H1 (cell line): ENCODE data around the gene ADAMTS8. TPM values are rescaled to one million over a fixed set of nuclear protein-coding genes. Genes with fewer than 3 reads are reported as not detected.

ENCODE experiments used
- CTCF ChIA-PET: fragments of 300-600 bp; sonication (Branson Sonifier 250); formaldehyde crosslinking; loops from one replicate; lab custom pipeline; 2021; ENCODE audit not compliant: partially characterized antibody; lab: Charles Lee
- POLR2A ChIA-PET: fragments of 300-600 bp; sonication (Branson Sonifier 250); formaldehyde crosslinking; loops from one replicate; lab custom pipeline; 2021; ENCODE audit warnings: inconsistent platforms; ENCODE audit not compliant: partially characterized antibody; lab: Charles Lee
- DNase-seq, 2 experiments: peaks; one replicate each; pipeline versions ENCODE4 v3.0.0 to v3.0.0-alpha.2; 2010 to 2022; ENCODE audit warnings: low spot score in 2 of 2, low read depth in 1 of 2, mixed read lengths in 1 of 2
- FAIRE-seq: peaks from 2 replicates; lab custom pipeline; 2011; peaks lifted over from hg19 to GRCh38; lab: Jason Lieb, UNC
- H2AFZ ChIP-seq: 2 replicates; pipeline ENCODE4 v1.8.1; 2012; ENCODE audit warnings: low read length, inconsistent platforms
- H2AK5ac ChIP-seq: 2 replicates; pipeline ENCODE4 v1.6.1; 2013; ENCODE audit warnings: low read depth, low read length
- H2BK120ac ChIP-seq: replicated peaks from 2 replicates; pipeline ENCODE3; 2013; ENCODE audit warnings: low read depth, low read length, inconsistent platforms
- H2BK12ac ChIP-seq: 2 replicates; pipeline ENCODE4 v1.6.1; 2013; ENCODE audit warnings: low read depth, low read length
- H2BK15ac ChIP-seq: 2 replicates; pipeline ENCODE4 v1.6.1; 2013; ENCODE audit warnings: low read length
- H2BK20ac ChIP-seq: 2 replicates; pipeline ENCODE4 v1.6.1; 2013; ENCODE audit warnings: low read length
- H2BK5ac ChIP-seq: 2 replicates; pipeline ENCODE4 v1.6.1; 2013; ENCODE audit warnings: low read depth, low read length
- H3K14ac ChIP-seq: 2 replicates; pipeline ENCODE4 v1.6.1; 2013; ENCODE audit warnings: inconsistent platforms; ENCODE audit not compliant: insufficient read length
- H3K18ac ChIP-seq: 2 replicates; pipeline ENCODE4 v1.6.1; 2013; ENCODE audit warnings: low read length; ENCODE audit errors: extremely low read depth
- H3K23ac ChIP-seq: 2 replicates; pipeline ENCODE4 v1.6.1; 2013; ENCODE audit warnings: inconsistent platforms; ENCODE audit not compliant: insufficient read length
- H3K23me2 ChIP-seq: 2 replicates; pipeline ENCODE4 v1.6.1; 2013; ENCODE audit warnings: low read depth, low read length
- H3K27ac ChIP-seq: 2 replicates; pipeline ENCODE4 v1.6.1; 2011; ENCODE audit warnings: low read depth, low read length, inconsistent platforms
- H3K27me3 ChIP-seq, 4 experiments: replicated peaks in 1 of 4; 1 replicate in 1 of 4; 2 replicates in 3 of 4; pipeline versions ENCODE4 v1.6.1 to v1.8.1; 2011 to 2013; ENCODE audit warnings: low read length in 3 of 4, mild to moderate bottlenecking in 3 of 4, inconsistent platforms in 2 of 4, mixed read lengths in 2 of 4, moderate library complexity in 1 of 4; ENCODE audit not compliant: control insufficient read depth in 3 of 4, insufficient read depth in 3 of 4; ENCODE audit errors: extremely low read depth in 1 of 4
- H3K36me3 ChIP-seq, 4 experiments: 2 replicates each; pipeline versions ENCODE4 v1.6.1 to v1.8.1; 2011 to 2013; ENCODE audit warnings: mild to moderate bottlenecking in 4 of 4, low read length in 3 of 4, moderate library complexity in 2 of 4, control low read depth in 1 of 4, inconsistent platforms in 1 of 4; ENCODE audit not compliant: insufficient read depth in 4 of 4, control insufficient read depth in 2 of 4
- H3K4ac ChIP-seq: replicated peaks from 2 replicates; pipeline ENCODE3; 2013; ENCODE audit warnings: low read length, low read depth, mixed read lengths, inconsistent platforms; ENCODE audit not compliant: insufficient read length
- H3K4me1 ChIP-seq, 4 experiments: replicated peaks in 1 of 4; 1 replicate in 1 of 4; 2 replicates in 3 of 4; pipeline versions ENCODE4 v1.6.1 to v1.8.1; 2011 to 2013; ENCODE audit warnings: low read length in 3 of 4, inconsistent platforms in 2 of 4, mixed read lengths in 1 of 4; ENCODE audit not compliant: insufficient read depth in 4 of 4, control insufficient read depth in 3 of 4
- H3K4me2 ChIP-seq, 2 experiments: 2 replicates each; pipeline versions ENCODE4 v1.6.1 to v1.8.1; 2011 to 2013; ENCODE audit warnings: low read depth in 2 of 2, low read length in 2 of 2, control low read depth in 1 of 2, inconsistent platforms in 1 of 2, mild to moderate bottlenecking in 1 of 2; ENCODE audit not compliant: insufficient read depth in 1 of 2
- H3K4me3 ChIP-seq, 4 experiments: fragments of 200-600, 300-600 bp in 1 of 4; sonication (generic), shearing (Covaris generic), sonication (Bioruptor Twin) in 1 of 4; 2 replicates each; pipeline versions ENCODE4 v1.5.1 to v1.8.1; 2011 to 2016; ENCODE audit warnings: low read length in 4 of 4, low read depth in 3 of 4, control low read depth in 2 of 4, inconsistent platforms in 2 of 4, mild to moderate bottlenecking in 2 of 4, mixed read lengths in 1 of 4, moderate library complexity in 1 of 4; ENCODE audit not compliant: insufficient read depth in 2 of 4; ENCODE audit errors: extremely low read depth in 1 of 4
- H3K56ac ChIP-seq: replicated peaks from 2 replicates; pipeline ENCODE3; 2013; ENCODE audit warnings: low read depth, mild to moderate bottlenecking, mixed read lengths, low read length, inconsistent platforms; ENCODE audit not compliant: insufficient read length
- H3K79me1 ChIP-seq: 2 replicates; pipeline ENCODE4 v1.6.1; 2013; ENCODE audit warnings: low read depth, low read length, control low read depth
- H3K79me2 ChIP-seq, 2 experiments: 2 replicates each; pipeline versions ENCODE4 v1.6.1 to v1.8.1; 2012 to 2013; ENCODE audit warnings: low read length in 2 of 2, mild to moderate bottlenecking in 2 of 2, inconsistent platforms in 1 of 2; ENCODE audit not compliant: insufficient read depth in 2 of 2, control insufficient read depth in 1 of 2
- H3K9ac ChIP-seq, 4 experiments: replicated peaks in 1 of 4; 1 replicate in 1 of 4; 2 replicates in 3 of 4; pipeline versions ENCODE4 v1.6.1 to v1.8.1; 2011 to 2013; ENCODE audit warnings: low read depth in 3 of 4, low read length in 3 of 4, control low read depth in 2 of 4, mild to moderate bottlenecking in 2 of 4, moderate library complexity in 2 of 4, inconsistent platforms in 1 of 4; ENCODE audit errors: extremely low read depth in 1 of 4
- H3K9me3 ChIP-seq, 2 experiments: 2 replicates each; pipeline versions ENCODE4 v1.6.1 to v1.8.1; 2012 to 2013; ENCODE audit warnings: mild to moderate bottlenecking in 2 of 2, moderate library complexity in 2 of 2, control low read depth in 1 of 2, inconsistent platforms in 1 of 2, low read depth in 1 of 2, low read length in 1 of 2, mixed read lengths in 1 of 2; ENCODE audit not compliant: insufficient read depth in 2 of 2
- H4K20me1 ChIP-seq, 2 experiments: replicated peaks in 1 of 2; 2 replicates each; pipeline versions ENCODE3 to v1.8.1; 2011 to 2013; ENCODE audit warnings: inconsistent platforms in 2 of 2, low read length in 2 of 2, mild to moderate bottlenecking in 1 of 2; ENCODE audit not compliant: insufficient read depth in 2 of 2, control insufficient read depth in 1 of 2
- H4K5ac ChIP-seq: 2 replicates; pipeline ENCODE4 v1.6.1; 2013; ENCODE audit warnings: low read length, low read depth, mixed read lengths, inconsistent platforms; ENCODE audit not compliant: insufficient read length
- H4K8ac ChIP-seq: 2 replicates; pipeline ENCODE4 v1.8.0; 2013; ENCODE audit warnings: mild to moderate bottlenecking, moderate library complexity, low read length, inconsistent platforms; ENCODE audit not compliant: insufficient read depth; ENCODE audit errors: extremely low read depth
- H4K91ac ChIP-seq: replicated peaks from 2 replicates; pipeline ENCODE3; 2013; ENCODE audit warnings: low read length, mixed read lengths, inconsistent platforms; ENCODE audit not compliant: insufficient read length
- CBX5 ChIP-seq: fragments of 300-800, 300-1000 bp; sonication (generic); IDR thresholded peaks from 2 replicates; pipeline ENCODE4 v1.7.1; 2016; ENCODE audit warnings: antibody characterized with exemption, low read length, low read depth
- CBX8 ChIP-seq: fragments of 300-800, 300-1000 bp; sonication (generic); IDR thresholded peaks from 2 replicates; pipeline ENCODE4 v1.7.1; 2016; ENCODE audit warnings: low read depth, low read length, borderline replicate concordance
- CHD2 ChIP-seq: IDR thresholded peaks from 2 replicates; pipeline ENCODE4 v1.6.1; 2012; ENCODE audit warnings: low read length, improper control_type of control experiment
- JUND ChIP-seq: IDR thresholded peaks from 2 replicates; pipeline ENCODE4 v1.6.1; 2011; ENCODE audit warnings: mild to moderate bottlenecking, improper control_type of control experiment, low read length
- KDM4A ChIP-seq: IDR thresholded peaks from one replicate; pipeline ENCODE4 v1.7.1; 2012; ENCODE audit warnings: low read depth, mild to moderate bottlenecking, moderate library complexity, low read length, inconsistent platforms; ENCODE audit not compliant: severe bottlenecking
- POLR2A ChIP-seq, 2 experiments: IDR thresholded peaks; 1 replicate in 1 of 2; 2 replicates in 1 of 2; pipeline ENCODE4 v1.6.1; 2011; ENCODE audit warnings: low read depth in 2 of 2, low read length in 2 of 2, mild to moderate bottlenecking in 2 of 2; ENCODE audit errors: control extremely low read depth in 1 of 2
- POLR2AphosphoS5 ChIP-seq: IDR thresholded peaks from 2 replicates; pipeline ENCODE4 v1.6.1; 2011; ENCODE audit warnings: low read depth, low read length
- POU5F1 ChIP-seq: IDR thresholded peaks from 2 replicates; pipeline ENCODE4 v1.6.1; 2011; ENCODE audit warnings: low read depth, mild to moderate bottlenecking, low read length, moderate library complexity
- TAF1 ChIP-seq: IDR thresholded peaks from 2 replicates; pipeline ENCODE4 v1.6.1; 2011; ENCODE audit warnings: mild to moderate bottlenecking, low read depth, low read length
- ZNF274 ChIP-seq: IDR thresholded peaks from 2 replicates; pipeline ENCODE4 v1.7.0; 2012; ENCODE audit warnings: low read length, borderline replicate concordance; ENCODE audit errors: extremely low read depth
- WGBS, 2 experiments: shearing (Covaris generic) in 1 of 2; methylation state at CpG; one replicate each; pipeline versions ENCODE4 v1.1.6 to v1.1.7; 2013 to 2015; ENCODE audit warnings: low lambda C conversion rate in 2 of 2, mixed read lengths in 2 of 2, inconsistent platforms in 1 of 2, low coverage in 1 of 2, missing lambda C conversion rate in 1 of 2; ENCODE audit not compliant: insufficient replicate concordance in 2 of 2, insufficient coverage in 1 of 2, insufficient read length in 1 of 2; ENCODE audit errors: extremely low coverage in 1 of 2, missing lambda C conversion rate in 1 of 2; 5-methylcytosine and 5-hydroxymethylcytosine counted together
- polyA plus RNA-seq, 7 experiments: library from polyadenylated mRNA; depleted of rRNA in 3 of 7; stranded (reverse) in 5 of 7; unstranded in 2 of 7; fragments of >200 nt in 5 of 7; fragments of 200-250 nt in 2 of 7; gene quantifications; 1 replicate in 5 of 7; 2 replicates in 1 of 7; 4 replicates in 1 of 7; pipeline versions ENCODE4 v1.2.1 to v1.2.3, GENCODE V29; 2011 to 2013; ENCODE audit warnings: missing spikeins in 2 of 7, mixed read lengths in 2 of 7
- total RNA-seq: library from RNA; stranded (reverse); fragmentation: NEBNext Ultra II Directional; extraction: Animal tissue kit (Norgen Biotek cat#: 25700); gene quantifications from 2 replicates; pipeline ENCODE4 v1.2.1, GENCODE V29; 2021
- TF ChIP-seq, protein P1 (sequence below): IDR thresholded peaks from 2 replicates; pipeline ENCODE4 v1.6.1; 2012; ENCODE audit warnings: low read length, inconsistent platforms
- TF ChIP-seq, protein P2 (sequence below): IDR thresholded peaks from 2 replicates; pipeline ENCODE4 v1.6.1; 2012; ENCODE audit warnings: inconsistent platforms

ADAMTS8 gene
- total and polyA plus RNA-seq, 2 of the 8 experiments (the other 6 are each of a cell fraction or from before 2014, with no cell fraction given) = 9.3 to 16.6 TPM

DNA sequence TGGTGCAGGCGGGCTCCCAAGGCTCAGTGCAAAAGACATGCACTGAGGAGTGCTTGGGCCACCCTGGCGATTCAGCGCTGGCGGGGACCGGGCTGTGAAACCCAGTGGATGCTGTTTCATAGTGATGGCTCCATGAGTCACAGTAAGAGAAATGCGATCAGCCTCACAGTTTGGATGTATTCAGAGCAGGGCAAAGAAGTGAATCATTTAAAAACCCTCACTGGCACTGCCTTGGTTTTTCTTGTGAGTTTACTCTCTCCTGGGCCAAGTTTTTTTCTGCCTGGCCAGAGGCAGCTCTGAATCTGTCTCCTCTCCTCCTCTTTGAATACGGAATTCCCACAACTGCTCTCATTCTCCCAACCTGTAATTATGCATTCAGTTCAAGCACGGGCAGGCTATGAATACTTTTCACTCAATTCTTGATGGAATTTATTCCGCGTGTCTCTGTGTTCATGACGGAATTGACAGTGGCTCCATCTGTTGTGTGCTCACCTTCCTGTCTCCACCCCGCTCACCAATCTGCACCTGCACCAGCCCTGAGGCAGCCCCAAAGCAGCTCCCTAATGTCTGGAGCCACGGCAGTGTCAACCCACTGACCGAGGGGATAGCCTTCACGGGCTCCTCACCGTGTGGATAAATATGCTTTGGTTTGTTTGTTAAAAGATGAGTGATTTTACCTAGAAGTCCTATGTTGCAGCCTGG, 14.9 kb downstream of the ADAMTS8 start:
- 92% methylated on average over 16 of the region's 16 CpGs; no CpG with 5 or more reads in 1 of the 2 experiments for WGBS, 2 experiments
- Histone ChIP-seq H3K4me1 (no peaks in the 10 kb centered on the region; a peak in 1 of 7 replicates), H3K56ac (no peak overlapping the region), H2BK15ac (no peak overlapping the region), H2BK120ac (no peak overlapping the region), H3K9ac (no peak overlapping the region), H2BK12ac (0 out of 2 replicates have a peak overlapping the region, but pooled peaks have one; percentile 10), H3K4ac (no peak overlapping the region), H3K14ac (no peak overlapping the region), H3K36me3 (0 out of 8 replicates have a peak, but pooled peaks cover 0 to 4% (median 0%) of the 10 kb centered on the region in 4 experiments), H3K79me2 (no peaks in the 10 kb centered on the region), H3K4me2 (no peak overlapping the region), H3K27me3 (no peaks in the 10 kb centered on the region), H3K23ac (no peak overlapping the region), H2AFZ (no peak overlapping the region), H2AK5ac (no peak overlapping the region), H2BK20ac (no peak overlapping the region), H4K91ac (no peak overlapping the region), H3K23me2 (no peaks in the 10 kb centered on the region), H4K8ac (no peak overlapping the region), H4K5ac (no peak overlapping the region), H3K9me3 (no peaks in the 10 kb centered on the region), H2BK5ac (0 out of 2 replicates have a peak overlapping the region, but pooled peaks have one; percentile 18), H4K20me1 (no peaks in the 10 kb centered on the region), H3K4me3 (no peak overlapping the region), H3K18ac (no peak overlapping the region), H3K79me1 (no peaks in the 10 kb centered on the region), H3K27ac (no peak overlapping the region)
- no peak for FAIRE-seq
- ChIA-PET CTCF (interaction anchor here (0.6 to 5.9 kb wide), 5 partner anchors 12 to 201 kb away, joined by 3 to 31 read pairs (median 4); partner anchors contain the start of gene ADAMTS8), POLR2A (no interaction called here)
- no peak for DNase-seq
- TF ChIP-seq TAF1 (no peak), CHD2 (no peak), POLR2AphosphoS5 (no peak), CBX5 (no peak), JUND (no peak), POU5F1 (no peak), POLR2A (IDR thresholded peaks at IDR 0.05; ENCODE audit: control extremely low read depth in 1 of 2, low read depth in 2 of 2, low read length in 2 of 2) (no peak), CBX8 (no peak), KDM4A (no peak), ZNF274 (no peak)
- TF ChIP-seq, protein P1, sequence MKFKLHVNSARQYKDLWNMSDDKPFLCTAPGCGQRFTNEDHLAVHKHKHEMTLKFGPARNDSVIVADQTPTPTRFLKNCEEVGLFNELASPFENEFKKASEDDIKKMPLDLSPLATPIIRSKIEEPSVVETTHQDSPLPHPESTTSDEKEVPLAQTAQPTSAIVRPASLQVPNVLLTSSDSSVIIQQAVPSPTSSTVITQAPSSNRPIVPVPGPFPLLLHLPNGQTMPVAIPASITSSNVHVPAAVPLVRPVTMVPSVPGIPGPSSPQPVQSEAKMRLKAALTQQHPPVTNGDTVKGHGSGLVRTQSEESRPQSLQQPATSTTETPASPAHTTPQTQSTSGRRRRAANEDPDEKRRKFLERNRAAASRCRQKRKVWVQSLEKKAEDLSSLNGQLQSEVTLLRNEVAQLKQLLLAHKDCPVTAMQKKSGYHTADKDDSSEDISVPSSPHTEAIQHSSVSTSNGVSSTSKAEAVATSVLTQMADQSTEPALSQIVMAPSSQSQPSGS = no peak
- TF ChIP-seq, protein P2, sequence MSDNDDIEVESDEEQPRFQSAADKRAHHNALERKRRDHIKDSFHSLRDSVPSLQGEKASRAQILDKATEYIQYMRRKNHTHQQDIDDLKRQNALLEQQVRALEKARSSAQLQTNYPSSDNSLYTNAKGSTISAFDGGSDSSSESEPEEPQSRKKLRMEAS = no peak
